HL-60 (cell line): Measurements from ENCODE around the gene HERPUD2.

Source experiments
- DNase-seq, 2 experiments: peaks; one replicate each; pipeline ENCODE4 v3.0.0-alpha.2; 2010 to 2020; ENCODE audit warnings: low read depth in 1 of 2, low spot score in 1 of 2
- H3K27ac ChIP-seq: fragments of 250-450 bp; sonication (Bioruptor Pico); replicated peaks from 2 replicates; pipeline ENCODE4 v1.5.1; 2020; ENCODE audit warnings: mild to moderate bottlenecking, moderate library complexity
- H3K27me3 ChIP-seq: fragments of 250-450 bp; sonication (Bioruptor Pico); 2 replicates; pipeline ENCODE4 v1.5.1; 2021; ENCODE audit warnings: mild to moderate bottlenecking, moderate library complexity; ENCODE audit not compliant: insufficient read depth, poor library complexity, severe bottlenecking
- H3K4me3 ChIP-seq: replicated peaks from 2 replicates; pipeline ENCODE4 v1.5.1; 2011; ENCODE audit warnings: mild to moderate bottlenecking, control low read depth, low read length; ENCODE audit not compliant: insufficient read depth
- GABPA ChIP-seq: IDR thresholded peaks from 2 replicates; pipeline ENCODE4 v1.6.1; 2012; ENCODE audit warnings: low read depth
- POLR2AphosphoS5 ChIP-seq: IDR thresholded peaks from 2 replicates; pipeline ENCODE4 v1.6.1; 2012; ENCODE audit warnings: low read depth
- SPI1 ChIP-seq: IDR thresholded peaks from 2 replicates; pipeline ENCODE4 v1.6.1; 2012; ENCODE audit warnings: low read depth, mild to moderate bottlenecking, borderline replicate concordance
- TF ChIP-seq, protein P1 (sequence below): IDR thresholded peaks from one replicate; pipeline ENCODE4 v1.5.1; 2011; ENCODE audit warnings: low read length, control low read depth, inconsistent platforms; ENCODE audit not compliant: insufficient read depth
- TF ChIP-seq, protein P2 (sequence below): IDR thresholded peaks from 2 replicates; pipeline ENCODE4 v1.6.1; 2012; ENCODE audit warnings: low read depth; ENCODE audit not compliant: insufficient replicate concordance

The HERPUD2 gene

DNA sequence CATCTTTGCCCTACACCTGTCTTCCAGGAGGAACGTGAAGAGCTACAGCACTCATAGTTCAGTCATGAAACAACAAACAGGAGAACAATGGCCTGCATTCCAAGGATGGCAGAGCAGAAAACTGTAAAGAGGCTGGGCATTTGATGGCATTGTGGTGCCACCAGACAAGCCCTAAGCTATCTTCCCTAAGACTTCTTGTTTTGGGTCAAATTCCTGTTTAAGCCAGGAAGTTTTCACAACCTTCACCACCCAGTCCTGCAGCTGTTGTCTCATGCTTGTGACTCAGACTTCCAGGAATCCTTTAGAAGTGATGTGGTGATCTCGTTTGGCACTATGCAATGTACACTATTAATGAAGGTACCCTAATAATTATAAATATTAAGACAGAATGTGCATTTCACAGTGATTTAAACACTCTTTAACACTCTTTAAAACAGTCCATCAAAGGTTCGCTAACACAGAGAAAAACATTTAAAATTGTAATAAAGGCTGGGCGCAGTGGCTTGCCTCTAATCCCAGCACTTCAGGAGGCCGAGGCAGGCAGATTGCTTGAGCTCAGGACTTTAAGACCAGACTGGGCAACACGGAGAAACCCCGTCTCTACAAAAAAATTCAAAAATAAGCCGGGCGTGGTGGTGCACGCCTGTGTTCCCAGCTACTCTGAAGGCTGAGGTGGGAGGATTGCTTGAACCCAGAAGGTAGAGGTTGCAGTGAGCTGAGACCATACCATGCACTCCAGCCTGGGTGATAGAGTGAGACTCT is 2.7 kb upstream of the HERPUD2 start:
- Histone ChIP-seq H3K27me3 (no peaks in the 10 kb centered on the region), H3K27ac (no peak overlapping the region), H3K4me3 (no peak overlapping the region)
- no peak for TF ChIP-seq SPI1
- TF ChIP-seq, protein P1, sequence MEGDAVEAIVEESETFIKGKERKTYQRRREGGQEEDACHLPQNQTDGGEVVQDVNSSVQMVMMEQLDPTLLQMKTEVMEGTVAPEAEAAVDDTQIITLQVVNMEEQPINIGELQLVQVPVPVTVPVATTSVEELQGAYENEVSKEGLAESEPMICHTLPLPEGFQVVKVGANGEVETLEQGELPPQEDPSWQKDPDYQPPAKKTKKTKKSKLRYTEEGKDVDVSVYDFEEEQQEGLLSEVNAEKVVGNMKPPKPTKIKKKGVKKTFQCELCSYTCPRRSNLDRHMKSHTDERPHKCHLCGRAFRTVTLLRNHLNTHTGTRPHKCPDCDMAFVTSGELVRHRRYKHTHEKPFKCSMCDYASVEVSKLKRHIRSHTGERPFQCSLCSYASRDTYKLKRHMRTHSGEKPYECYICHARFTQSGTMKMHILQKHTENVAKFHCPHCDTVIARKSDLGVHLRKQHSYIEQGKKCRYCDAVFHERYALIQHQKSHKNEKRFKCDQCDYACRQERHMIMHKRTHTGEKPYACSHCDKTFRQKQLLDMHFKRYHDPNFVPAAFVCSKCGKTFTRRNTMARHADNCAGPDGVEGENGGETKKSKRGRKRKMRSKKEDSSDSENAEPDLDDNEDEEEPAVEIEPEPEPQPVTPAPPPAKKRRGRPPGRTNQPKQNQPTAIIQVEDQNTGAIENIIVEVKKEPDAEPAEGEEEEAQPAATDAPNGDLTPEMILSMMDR: no peak
- no peak for DNase-seq

DNA sequence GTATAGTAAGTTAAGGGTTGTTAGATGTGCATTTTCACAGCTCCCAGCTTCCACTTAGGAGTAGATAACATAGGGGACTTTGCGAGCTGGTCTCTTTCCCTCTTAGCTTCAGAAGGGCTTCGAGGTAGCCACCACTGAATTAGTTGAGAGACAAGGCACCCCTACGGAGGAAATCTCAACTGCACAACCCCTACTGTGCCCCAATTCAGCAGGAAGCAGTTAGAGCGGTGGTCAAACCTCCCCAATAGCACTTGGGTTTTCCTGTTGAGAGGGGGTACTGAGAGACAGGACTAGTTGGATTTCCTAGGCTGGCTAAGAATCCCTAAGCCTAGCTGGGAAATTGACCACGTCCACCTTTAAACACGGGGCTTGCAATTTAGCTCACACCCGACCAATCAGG is 1.1 kb upstream of the HERPUD2 start:
- no peak for DNase-seq

DNA sequence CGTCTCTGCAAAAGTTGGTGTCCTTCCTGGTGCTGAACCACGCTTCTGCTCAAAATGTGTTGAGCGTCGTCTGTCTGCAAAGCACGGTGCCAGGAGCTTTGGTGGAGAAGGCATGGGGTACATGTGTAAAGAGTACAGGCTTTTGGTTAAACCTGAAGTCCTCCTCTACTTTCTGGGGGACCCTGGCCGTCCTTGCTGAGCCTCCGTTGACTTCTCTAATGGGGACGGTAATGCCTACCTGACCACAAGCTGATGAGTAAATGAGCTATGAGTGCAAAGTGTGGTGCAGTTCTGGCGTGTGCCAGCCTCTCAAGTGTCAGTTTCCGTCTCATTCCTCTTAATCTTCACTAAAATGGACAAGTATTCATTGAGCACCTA is 527 bp upstream of the HERPUD2 start:
- H3K4me3 ChIP-seq: peak overlapping the region; percentile 61
- DNase-seq: peak in 1 of 2 experiments; percentile 18
- no peaks in the 10 kb centered on the region for H3K27me3 ChIP-seq
- peak overlapping the region; percentile 85 for H3K27ac ChIP-seq
- TF ChIP-seq POLR2AphosphoS5 (0 out of 2 replicates have a peak, but pooled peaks have one; percentile 5), GABPA (no peak)

More for the DNA sequence above, 1.1 kb upstream of the HERPUD2 start:
- H3K27me3 ChIP-seq: no peaks in the 10 kb centered on the region
- TF ChIP-seq POLR2AphosphoS5: no peak
- no peak for TF ChIP-seq GABPA
- TF ChIP-seq, protein P1: no peak
- TF ChIP-seq, protein P2, sequence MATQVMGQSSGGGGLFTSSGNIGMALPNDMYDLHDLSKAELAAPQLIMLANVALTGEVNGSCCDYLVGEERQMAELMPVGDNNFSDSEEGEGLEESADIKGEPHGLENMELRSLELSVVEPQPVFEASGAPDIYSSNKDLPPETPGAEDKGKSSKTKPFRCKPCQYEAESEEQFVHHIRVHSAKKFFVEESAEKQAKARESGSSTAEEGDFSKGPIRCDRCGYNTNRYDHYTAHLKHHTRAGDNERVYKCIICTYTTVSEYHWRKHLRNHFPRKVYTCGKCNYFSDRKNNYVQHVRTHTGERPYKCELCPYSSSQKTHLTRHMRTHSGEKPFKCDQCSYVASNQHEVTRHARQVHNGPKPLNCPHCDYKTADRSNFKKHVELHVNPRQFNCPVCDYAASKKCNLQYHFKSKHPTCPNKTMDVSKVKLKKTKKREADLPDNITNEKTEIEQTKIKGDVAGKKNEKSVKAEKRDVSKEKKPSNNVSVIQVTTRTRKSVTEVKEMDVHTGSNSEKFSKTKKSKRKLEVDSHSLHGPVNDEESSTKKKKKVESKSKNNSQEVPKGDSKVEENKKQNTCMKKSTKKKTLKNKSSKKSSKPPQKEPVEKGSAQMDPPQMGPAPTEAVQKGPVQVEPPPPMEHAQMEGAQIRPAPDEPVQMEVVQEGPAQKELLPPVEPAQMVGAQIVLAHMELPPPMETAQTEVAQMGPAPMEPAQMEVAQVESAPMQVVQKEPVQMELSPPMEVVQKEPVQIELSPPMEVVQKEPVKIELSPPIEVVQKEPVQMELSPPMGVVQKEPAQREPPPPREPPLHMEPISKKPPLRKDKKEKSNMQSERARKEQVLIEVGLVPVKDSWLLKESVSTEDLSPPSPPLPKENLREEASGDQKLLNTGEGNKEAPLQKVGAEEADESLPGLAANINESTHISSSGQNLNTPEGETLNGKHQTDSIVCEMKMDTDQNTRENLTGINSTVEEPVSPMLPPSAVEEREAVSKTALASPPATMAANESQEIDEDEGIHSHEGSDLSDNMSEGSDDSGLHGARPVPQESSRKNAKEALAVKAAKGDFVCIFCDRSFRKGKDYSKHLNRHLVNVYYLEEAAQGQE: no peak
- no peak for TF ChIP-seq SPI1
- H3K4me3 ChIP-seq: peak overlapping the region; percentile 61
- peak overlapping the region; percentile 85 for H3K27ac ChIP-seq

DNA sequence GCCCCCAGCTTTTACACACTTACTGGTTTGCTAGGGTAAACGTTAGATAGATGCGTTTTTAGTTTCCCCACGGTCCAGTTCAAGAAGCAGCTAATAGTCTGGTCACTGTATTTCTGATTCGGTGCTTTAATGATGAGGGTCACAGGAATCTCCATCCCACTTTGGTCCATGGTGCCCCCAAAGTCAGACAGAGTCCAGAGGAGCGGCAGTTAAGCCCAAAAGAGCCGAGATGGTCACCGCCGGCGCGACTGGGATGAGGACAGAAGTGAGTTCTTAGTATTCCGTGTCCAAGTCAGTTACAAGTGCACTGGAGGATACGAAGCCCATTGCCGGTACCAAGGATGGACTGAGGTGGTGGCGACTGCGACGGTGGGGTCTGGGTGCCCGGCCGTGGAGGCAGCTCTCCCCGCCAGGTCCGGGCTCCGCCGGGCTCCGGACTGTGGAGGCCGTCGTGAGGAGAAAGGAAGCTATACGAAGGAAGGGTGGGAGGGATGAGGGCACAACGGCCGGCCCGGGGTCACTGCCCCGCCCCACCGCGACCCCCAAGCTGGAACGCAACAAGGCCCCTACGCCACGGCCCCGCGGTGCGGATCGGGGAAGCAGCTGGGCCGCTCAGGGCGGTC is 663 bp downstream of the HERPUD2 start:
- TF ChIP-seq POLR2AphosphoS5 (no peak), SPI1 (no peak), GABPA (no peak)
- TF ChIP-seq, protein P1: no peak
- TF ChIP-seq, protein P2: no peak
- H3K4me3 ChIP-seq: peak overlapping the region; percentile 61
- H3K27ac ChIP-seq: peak overlapping the region; percentile 85
- H3K27me3 ChIP-seq: no peaks in the 10 kb centered on the region
- no peak for DNase-seq
